ENCODE measurements around the gene LPIN3.

DNA sequence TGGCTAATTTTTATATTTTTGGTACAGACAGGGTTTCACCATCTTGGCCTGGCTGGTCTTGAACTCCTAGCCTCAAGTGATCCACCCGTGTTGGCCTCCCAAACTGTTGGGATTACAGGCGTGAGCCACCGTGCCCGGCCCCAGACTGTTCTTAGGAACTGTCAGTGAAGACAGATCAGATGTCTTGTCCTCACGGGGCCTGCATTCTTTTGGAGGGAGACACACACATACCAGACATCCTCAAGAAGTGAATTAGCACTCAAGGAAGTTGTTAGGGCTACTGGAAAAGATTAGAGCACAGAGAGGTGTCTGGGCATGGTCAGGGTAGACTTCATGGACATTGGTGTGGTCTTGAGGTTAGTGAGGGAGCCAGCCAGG, 10.3 kb upstream of the LPIN3 start:
- no peak for TF ChIP-seq CTCF (IDR thresholded peaks at IDR 0.05)
- TF ChIP-seq POLR2A (IDR thresholded peaks at IDR 0.05), result no peak

Measured in Peyer's patch (tissue), 4 donors.